ENCODE measurements around the gene ANGEL1.

The ANGEL1 gene

GRCh38 chr14:76820700-76821099 is 8.0 kb upstream of the ANGEL1 start:
- DNase-seq: no peak

- DNase-seq: no peak
These were observed 2.3 kb upstream of the ANGEL1 start for GRCh38 chr14:76814726-76815645.

GRCh38 chr14:76812093-76812421 is 625 bp downstream of the ANGEL1 start:
- DNase-seq: no peak

GRCh38 chr14:76811561-76811960 is 1.1 kb downstream of the ANGEL1 start:
- DNase-seq: no peak

GRCh38 chr14:76810953-76811400 is 1.7 kb downstream of the ANGEL1 start:
- DNase-seq: peak; percentile 39

GRCh38 chr14:76810525-76810924 is 2.2 kb downstream of the ANGEL1 start:
- DNase-seq: no peak

GRCh38 chr14:76808990-76809389 is 3.7 kb downstream of the ANGEL1 start:
- no peak for DNase-seq

- DNase-seq: no peak
These were observed 4.7 kb downstream of the ANGEL1 start for GRCh38 chr14:76808011-76808410.

GRCh38 chr14:76806446-76806845 is 6.2 kb downstream of the ANGEL1 start:
- no peak for DNase-seq

- DNase-seq: no peak
These were observed 18.7 kb downstream of the ANGEL1 start for GRCh38 chr14:76793956-76794355.

GRCh38 chr14:76793324-76793723 is 19.4 kb downstream of the ANGEL1 start:
- DNase-seq: no peak

- no peak for DNase-seq
These were observed 20.3 kb downstream of the ANGEL1 start for GRCh38 chr14:76792422-76792821.

- DNase-seq: no peak
These were observed 26.1 kb downstream of the ANGEL1 start for GRCh38 chr14:76786601-76787000.

GRCh38 chr14:76784881-76785280 is 27.8 kb downstream of the ANGEL1 start:
- peak; percentile 71 for DNase-seq

- no peak for DNase-seq
These were observed 28.3 kb downstream of the ANGEL1 start for GRCh38 chr14:76784266-76784874.

- DNase-seq: no peak
These were observed 29.7 kb downstream of the ANGEL1 start for GRCh38 chr14:76782885-76783566.

- DNase-seq: no peak
These were observed 30.4 kb downstream of the ANGEL1 start for GRCh38 chr14:76782115-76782884.

GRCh38 chr14:76781648-76782051 is 31.0 kb downstream of the ANGEL1 start:
- no peak for DNase-seq

GRCh38 chr14:76780875-76781647 is 31.6 kb downstream of the ANGEL1 start:
- no peak for DNase-seq

GRCh38 chr14:76780360-76780759 is 32.3 kb downstream of the ANGEL1 start:
- no peak for DNase-seq

GRCh38 chr14:76780058-76780345 is 32.7 kb downstream of the ANGEL1 start:
- DNase-seq: no peak

Data from CD4-positive, alpha-beta T cell treated with Interleukin-15 for 1 hour (primary cell).